IPS-18a (cell line): Measurements from ENCODE around the gene CFAP97.
"Not testable (repeated sequence)": the region's sequence is repeated elsewhere in the genome, so short reads cannot be mapped to it uniquely, and the experiment has no call there.

Source experiments
- H3K27ac ChIP-seq: one replicate; pipeline ENCODE4 v1.5.1; 2013; ENCODE audit warnings: low read length
- H3K27me3 ChIP-seq: one replicate; pipeline ENCODE4 v1.6.1; 2013; ENCODE audit warnings: mild to moderate bottlenecking, low read length; ENCODE audit not compliant: control insufficient read depth, insufficient read depth
- H3K36me3 ChIP-seq: one replicate; pipeline ENCODE4 v1.6.1; 2013; ENCODE audit warnings: low read depth, low read length; ENCODE audit not compliant: control insufficient read depth
- H3K4me1 ChIP-seq: one replicate; pipeline ENCODE4 v1.6.1; 2013; ENCODE audit warnings: low read depth, low read length; ENCODE audit not compliant: control insufficient read depth
- H3K4me3 ChIP-seq: one replicate; pipeline ENCODE4 v1.5.1; 2013; ENCODE audit warnings: low read length
- H3K9ac ChIP-seq: one replicate; pipeline ENCODE4 v1.6.1; 2013; ENCODE audit warnings: mild to moderate bottlenecking, low read length, moderate library complexity
- H3K9me3 ChIP-seq: one replicate; pipeline ENCODE4 v1.6.1; 2013; ENCODE audit warnings: low read depth, low read length; ENCODE audit not compliant: control insufficient read depth

CFAP97 gene

GRCh38 chr4:185221491-185221890 is 17.7 kb upstream of the CFAP97 start:
- peaks cover 4% of the 10 kb centered on the region for H3K4me1 ChIP-seq
- H3K4me3 ChIP-seq = no peak overlapping the region
- no peaks in the 10 kb centered on the region for H3K9me3 ChIP-seq
- no peak overlapping the region for H3K27ac ChIP-seq
- H3K9ac ChIP-seq = no peak overlapping the region
- H3K27me3 ChIP-seq = no peaks in the 10 kb centered on the region
- no peaks in the 10 kb centered on the region for H3K36me3 ChIP-seq

- Histone ChIP-seq H3K36me3 (no peaks in the 10 kb centered on the region), H3K4me3 (no peak overlapping the region), H3K27ac (no peak overlapping the region), H3K4me1 (peaks cover 8% of the 10 kb centered on the region), H3K27me3 (no peaks in the 10 kb centered on the region), H3K9ac (no peak overlapping the region), H3K9me3 (no peaks in the 10 kb centered on the region)
Observed at GRCh38 chr4:185219551-185220344, 15.9 kb upstream of the CFAP97 start.

DNA sequence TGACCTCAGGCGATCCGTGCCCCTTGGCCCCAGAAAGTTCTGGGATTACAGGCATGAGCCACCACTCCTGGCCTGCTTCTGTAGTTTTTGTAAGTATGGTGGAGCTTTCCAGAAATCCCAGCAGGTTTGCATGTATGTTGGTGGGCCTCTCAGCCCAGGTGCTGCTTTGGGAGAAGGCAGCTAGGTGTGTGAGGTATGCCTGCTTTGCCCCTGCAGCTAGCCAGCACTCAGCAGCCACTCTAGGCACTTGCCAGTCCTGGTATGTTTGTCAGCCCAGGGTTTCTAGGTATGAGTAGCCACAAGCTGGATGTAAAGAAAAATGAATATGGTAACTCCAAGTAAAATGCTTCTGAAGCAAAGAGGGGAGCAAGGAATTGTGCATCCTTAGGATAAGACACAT is 14.5 kb upstream of the CFAP97 start:
- no peaks in the 10 kb centered on the region for H3K9me3 ChIP-seq
- H3K4me3 ChIP-seq = no peak overlapping the region
- no peak overlapping the region for H3K27ac ChIP-seq
- peaks cover 3% of the 10 kb centered on the region for H3K27me3 ChIP-seq
- peaks cover 16% of the 10 kb centered on the region for H3K4me1 ChIP-seq
- no peaks in the 10 kb centered on the region for H3K36me3 ChIP-seq
- no peak overlapping the region for H3K9ac ChIP-seq

- no peaks in the 10 kb centered on the region for H3K36me3 ChIP-seq
- H3K4me1 ChIP-seq = peaks cover 17% of the 10 kb centered on the region
- no peak overlapping the region for H3K27ac ChIP-seq
- H3K9me3 ChIP-seq = no peaks in the 10 kb centered on the region
- no peak overlapping the region for H3K4me3 ChIP-seq
- H3K27me3 ChIP-seq = peaks cover 11% of the 10 kb centered on the region
- H3K9ac ChIP-seq = no peak overlapping the region
Observed at GRCh38 chr4:185217408-185217975, 13.7 kb upstream of the CFAP97 start.

GRCh38 chr4:185215261-185215660 is 11.5 kb upstream of the CFAP97 start:
- no peak overlapping the region for H3K27ac ChIP-seq

DNA sequence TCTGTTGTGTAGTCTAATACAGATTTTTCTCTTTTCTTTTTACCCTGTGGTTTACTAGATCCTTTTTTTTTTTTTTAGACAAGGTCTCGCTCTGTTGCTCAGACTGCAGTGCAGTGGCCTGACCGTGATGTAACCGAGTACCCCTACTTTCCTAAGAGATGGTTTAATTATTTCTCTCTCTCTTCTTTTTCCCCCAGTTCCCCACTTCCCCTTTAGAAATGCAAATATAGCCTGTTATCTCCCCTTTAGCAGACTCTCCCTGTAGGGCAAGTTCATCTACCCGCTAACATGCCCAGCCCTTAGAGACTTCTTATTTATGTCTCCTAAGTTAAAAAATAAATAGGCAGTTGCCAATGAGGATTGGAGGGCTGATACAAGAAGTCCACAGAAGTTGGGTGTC is 10.1 kb upstream of the CFAP97 start:
- no peak overlapping the region for H3K4me3 ChIP-seq
- H3K4me1 ChIP-seq = peaks cover 28% of the 10 kb centered on the region

More at GRCh38 chr4:185215261-185215660, 11.5 kb upstream of the CFAP97 start:
- Histone ChIP-seq H3K9me3 (no peaks in the 10 kb centered on the region), H3K36me3 (no peaks in the 10 kb centered on the region), H3K9ac (no peak overlapping the region), H3K27me3 (peaks cover 30% of the 10 kb centered on the region), H3K4me1 (peaks cover 28% of the 10 kb centered on the region), H3K4me3 (no peak overlapping the region)

DNA sequence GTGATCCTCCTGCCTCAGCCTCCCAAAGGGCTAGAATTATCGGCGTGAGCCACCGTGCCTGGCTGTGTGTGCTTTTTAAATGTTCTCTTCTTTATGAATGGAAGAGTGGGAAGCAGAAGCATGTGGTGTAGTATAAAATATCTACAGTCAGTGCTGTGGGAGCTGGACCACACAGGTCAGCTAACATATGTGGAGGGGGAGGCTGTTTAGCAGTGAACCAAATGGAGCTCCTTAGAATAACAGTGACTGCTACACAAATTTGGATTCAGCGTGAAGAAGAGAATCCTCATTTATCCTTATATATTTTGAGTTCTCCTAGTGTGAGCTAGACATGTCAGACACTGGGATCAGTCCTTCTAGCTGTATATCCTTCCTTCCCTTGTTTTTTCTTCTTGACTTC is 8.8 kb upstream of the CFAP97 start:
- peaks cover 47% of the 10 kb centered on the region for H3K27me3 ChIP-seq
- no peak overlapping the region for H3K9ac ChIP-seq
- no peak overlapping the region for H3K27ac ChIP-seq
- no peaks in the 10 kb centered on the region for H3K9me3 ChIP-seq
- no peaks in the 10 kb centered on the region for H3K36me3 ChIP-seq
- H3K4me1 ChIP-seq = peaks cover 28% of the 10 kb centered on the region
- H3K4me3 ChIP-seq = no peak overlapping the region

More for the DNA sequence above, 10.1 kb upstream of the CFAP97 start:
- no peak overlapping the region for H3K27ac ChIP-seq
- H3K36me3 ChIP-seq = no peaks in the 10 kb centered on the region
- H3K9me3 ChIP-seq = no peaks in the 10 kb centered on the region
- H3K9ac ChIP-seq = no peak overlapping the region
- H3K27me3 ChIP-seq = peaks cover 34% of the 10 kb centered on the region

DNA sequence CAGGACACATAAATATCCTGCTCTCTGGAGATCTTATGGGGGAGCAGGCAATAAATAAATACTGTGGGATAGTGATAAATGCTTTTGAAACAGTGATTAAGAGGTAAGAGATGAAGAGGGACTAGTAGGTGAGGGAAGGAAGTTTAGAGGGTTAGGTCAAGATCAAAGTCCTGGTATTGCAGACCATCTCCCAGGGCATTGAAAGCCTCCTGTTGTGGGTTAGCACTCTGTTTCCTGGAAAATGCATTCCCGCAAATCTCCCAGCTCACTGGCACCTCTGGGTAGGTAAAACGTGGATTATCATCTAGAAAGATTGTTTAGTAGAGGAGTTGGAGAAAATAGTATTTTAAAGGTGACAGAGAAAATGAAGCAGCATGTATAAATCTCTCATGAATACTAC is 7.8 kb upstream of the CFAP97 start:
- H3K4me1 ChIP-seq = peaks cover 23% of the 10 kb centered on the region

DNA sequence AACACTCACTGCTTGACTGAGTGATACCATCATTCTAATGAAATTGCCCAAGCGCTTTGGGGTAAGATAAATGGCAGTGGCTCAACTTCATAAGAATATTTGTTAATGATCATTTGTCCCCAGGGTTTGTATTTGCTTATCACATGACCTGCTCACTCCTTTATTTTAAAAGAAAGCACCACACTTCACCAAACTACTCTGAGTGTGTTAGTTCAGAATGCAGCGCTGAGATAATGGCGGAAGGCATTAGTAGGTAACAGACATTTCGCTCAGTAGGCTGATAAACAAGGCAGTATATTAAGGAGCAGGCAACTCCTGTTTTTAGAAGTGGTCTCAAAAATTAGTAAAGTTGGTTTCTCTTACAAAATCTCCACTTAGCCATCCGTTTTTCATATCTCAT is 7.2 kb upstream of the CFAP97 start:
- peaks cover 50% of the 10 kb centered on the region for H3K27me3 ChIP-seq
- no peaks in the 10 kb centered on the region for H3K36me3 ChIP-seq
- H3K4me1 ChIP-seq = peaks cover 23% of the 10 kb centered on the region
- H3K4me3 ChIP-seq = peak overlapping the region; percentile 73
- H3K9ac ChIP-seq = no peak overlapping the region
- no peak overlapping the region for H3K27ac ChIP-seq
- no peaks in the 10 kb centered on the region for H3K9me3 ChIP-seq

More for the DNA sequence above, 7.8 kb upstream of the CFAP97 start:
- Histone ChIP-seq H3K4me3 (peak overlapping the region; percentile 73), H3K36me3 (no peaks in the 10 kb centered on the region), H3K9ac (no peak overlapping the region), H3K27ac (no peak overlapping the region), H3K27me3 (peaks cover 50% of the 10 kb centered on the region), H3K9me3 (no peaks in the 10 kb centered on the region)

DNA sequence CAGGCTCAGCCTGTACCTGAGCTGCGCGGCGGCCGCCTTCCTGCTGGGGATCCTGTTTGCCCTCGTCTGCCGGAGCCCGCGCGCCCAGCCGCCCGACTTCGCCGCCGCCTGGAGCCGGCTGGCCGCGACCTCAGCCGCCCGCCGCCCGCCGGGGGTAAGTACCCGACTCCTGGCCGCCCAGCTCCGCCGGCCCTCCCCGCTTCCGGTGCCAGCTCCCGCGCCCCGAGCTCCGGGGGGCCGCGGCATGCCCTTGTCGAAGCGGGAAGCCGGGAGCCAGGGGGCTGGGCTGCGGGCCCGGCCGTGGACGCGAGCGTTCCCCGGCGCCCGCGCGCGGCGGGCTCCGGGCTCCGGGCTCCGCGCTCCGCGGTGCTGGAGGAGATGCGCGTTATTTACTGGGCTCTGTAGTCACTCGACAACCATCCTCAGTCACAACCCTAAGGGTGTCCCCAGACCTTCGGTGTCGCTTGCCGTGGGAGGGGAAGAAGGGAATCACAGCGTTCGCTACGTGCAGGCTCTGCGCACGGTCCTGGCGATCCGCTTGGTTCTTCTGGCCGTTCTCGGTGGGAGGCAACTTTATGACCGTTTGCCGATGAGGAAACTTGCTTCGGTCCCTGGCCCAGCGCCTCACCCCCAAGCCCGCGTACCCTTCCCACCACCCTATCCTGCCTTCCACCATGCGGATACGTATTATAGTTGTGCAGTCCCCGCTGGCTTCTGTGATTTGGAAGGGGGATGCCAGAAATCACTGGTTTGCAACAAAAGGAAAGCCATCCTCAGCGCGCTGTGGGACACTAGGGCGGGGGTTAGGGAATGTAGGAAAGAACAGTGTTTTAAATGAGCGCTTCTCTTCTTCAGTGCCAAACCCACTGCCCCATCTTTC is 6.5 kb upstream of the CFAP97 start:
- no peaks in the 10 kb centered on the region for H3K36me3 ChIP-seq
- no peaks in the 10 kb centered on the region for H3K9me3 ChIP-seq
- H3K4me1 ChIP-seq = peaks cover 22% of the 10 kb centered on the region
- H3K27ac ChIP-seq = no peak overlapping the region
- H3K4me3 ChIP-seq = peak overlapping the region; percentile 73
- peak overlapping the region; percentile 6 for H3K9ac ChIP-seq
- peaks cover 50% of the 10 kb centered on the region for H3K27me3 ChIP-seq

- H3K36me3 ChIP-seq, H3K9me3 ChIP-seq, H3K9ac ChIP-seq, H3K27ac ChIP-seq: not testable (repeated sequence)
- peaks cover 19% of the 10 kb centered on the region for H3K4me1 ChIP-seq
- peak overlapping the region; percentile 73 for H3K4me3 ChIP-seq
- peaks cover 53% of the 10 kb centered on the region for H3K27me3 ChIP-seq
Observed at GRCh38 chr4:185209852-185210101, 6.0 kb upstream of the CFAP97 start.
